Activated T-cell treated with anti-CD3 and anti-CD28 coated beads, Interleukin-2, amount 50 U/mL, for 1 hour (primary cell): ENCODE results near the gene MGAT5B.
"Not testable (repeated sequence)": the region's sequence is repeated elsewhere in the genome, so short reads cannot be mapped to it uniquely, and the experiment has no call there.

ENCODE experiments used
- DNase-seq: peaks from one replicate; pipeline ENCODE4 v3.0.0-alpha.2; 2020

Gene MGAT5B

GRCh38 chr17:76868176-76868668 lies at the start of gene MGAT5B:
Gene MGAT5B (plus strand): TSS chr17:76868404. CDS start chr17:76869030, 626 bp downstream.
- peak; percentile 86 for DNase-seq

- DNase-seq = no peak
These were observed 48.2 kb upstream of the MGAT5B start for GRCh38 chr17:76820039-76820438.

- no peak for DNase-seq
These were observed 47.6 kb upstream of the MGAT5B start for GRCh38 chr17:76820561-76820960.

- DNase-seq = no peak
These were observed 45.9 kb upstream of the MGAT5B start for GRCh38 chr17:76822184-76822778.

- no peak for DNase-seq
These were observed 44.1 kb upstream of the MGAT5B start for GRCh38 chr17:76824093-76824492.

GRCh38 chr17:76826330-76827068 lies 41.7 kb upstream of the MGAT5B start:
- no peak for DNase-seq

- no peak for DNase-seq
These were observed 40.5 kb upstream of the MGAT5B start for GRCh38 chr17:76827736-76828135.

GRCh38 chr17:76830987-76831715 lies 37.1 kb upstream of the MGAT5B start:
- DNase-seq = no peak

GRCh38 chr17:76833034-76833644 lies 35.1 kb upstream of the MGAT5B start:
- no peak for DNase-seq

GRCh38 chr17:76833747-76834146 lies 34.5 kb upstream of the MGAT5B start:
- DNase-seq = no peak

- no peak for DNase-seq
These were observed 33.3 kb upstream of the MGAT5B start for GRCh38 chr17:76834870-76835269.

- no peak for DNase-seq
These were observed 27.8 kb upstream of the MGAT5B start for GRCh38 chr17:76840443-76840767.

- no peak for DNase-seq
These were observed 27.1 kb upstream of the MGAT5B start for GRCh38 chr17:76840884-76841775.

- no peak for DNase-seq
These were observed 26.3 kb upstream of the MGAT5B start for GRCh38 chr17:76841776-76842405.

- not testable (repeated sequence) for DNase-seq
These were observed 25.1 kb upstream of the MGAT5B start for GRCh38 chr17:76843068-76843467.

GRCh38 chr17:76843703-76844484 lies 24.3 kb upstream of the MGAT5B start:
- DNase-seq = no peak

- DNase-seq = no peak
These were observed 23.7 kb upstream of the MGAT5B start for GRCh38 chr17:76844485-76844829.

GRCh38 chr17:76844846-76845245 lies 23.4 kb upstream of the MGAT5B start:
- DNase-seq = no peak

GRCh38 chr17:76845541-76846017 lies 22.6 kb upstream of the MGAT5B start:
- DNase-seq = no peak

- DNase-seq = no peak
These were observed 21.2 kb upstream of the MGAT5B start for GRCh38 chr17:76847031-76847430.

- DNase-seq = no peak
These were observed 19.5 kb upstream of the MGAT5B start for GRCh38 chr17:76848670-76849069.
